ENCODE measurements around the gene PABPC4L.
"Not testable (repeated sequence)": the region's sequence is repeated elsewhere in the genome, so short reads cannot be mapped to it uniquely, and the experiment has no call there.

The PABPC4L gene

GRCh38 chr4:134201216-134202161, at the start of gene PABPC4L:
PABPC4L (minus strand) TSS chr4:134201789; CDS start chr4:134201019, 770 bp downstream.
- peaks cover 5% of the 10 kb centered on the region for H3K9me3 Mint-ChIP-seq
- no peak for DNase-seq (ENCODE audit: low spot score in 2 of 2)
- no peak within 1 kb of the TSS for H3K27ac Mint-ChIP-seq
- no peaks in the 10 kb centered on the region for H3K27me3 Mint-ChIP-seq
- H3K4me3 Mint-ChIP-seq: no peak within 1 kb of the TSS
- no peaks in the 10 kb centered on the region for H3K36me3 Mint-ChIP-seq
- ATAC-seq (ENCODE audit: low read depth): no peak
- no peaks in the 10 kb centered on the region for H3K4me1 Mint-ChIP-seq

GRCh38 chr4:134251322-134251721, 49.7 kb upstream of the PABPC4L start:
- H3K4me3 Mint-ChIP-seq: no peak overlapping the region
- no peaks in the 10 kb centered on the region for H3K27me3 Mint-ChIP-seq
- no peaks in the 10 kb centered on the region for H3K36me3 Mint-ChIP-seq
- no peak overlapping the region for H3K27ac Mint-ChIP-seq
- no peaks in the 10 kb centered on the region for H3K4me1 Mint-ChIP-seq
- peaks cover 9% of the 10 kb centered on the region for H3K9me3 Mint-ChIP-seq
- ATAC-seq (ENCODE audit: low read depth) (no peak), DNase-seq (ENCODE audit: low spot score in 2 of 2) (no peak)

- H3K9me3 Mint-ChIP-seq: peaks cover 4% of the 10 kb centered on the region
- no peaks in the 10 kb centered on the region for H3K4me1 Mint-ChIP-seq
Observed at GRCh38 chr4:134243742-134244713, 42.4 kb upstream of the PABPC4L start.

GRCh38 chr4:134219043-134219442, 17.5 kb upstream of the PABPC4L start:
- DNase-seq (ENCODE audit: low spot score in 2 of 2) (no peak), ATAC-seq (ENCODE audit: low read depth) (no peak)
- Mint-ChIP-seq H3K9me3 (peaks cover 7% of the 10 kb centered on the region), H3K27me3 (no peaks in the 10 kb centered on the region), H3K4me1 (no peaks in the 10 kb centered on the region), H3K27ac (no peak overlapping the region), H3K36me3 (no peaks in the 10 kb centered on the region), H3K4me3 (no peak overlapping the region)

More at GRCh38 chr4:134243742-134244713, 42.4 kb upstream of the PABPC4L start:
- Mint-ChIP-seq H3K36me3 (no peaks in the 10 kb centered on the region), H3K4me3 (no peak overlapping the region), H3K27me3 (no peaks in the 10 kb centered on the region), H3K27ac (no peak overlapping the region)
- no peak for DNase-seq (ENCODE audit: low spot score in 2 of 2)
- no peak for ATAC-seq (ENCODE audit: low read depth)

- ATAC-seq (ENCODE audit: low read depth) (no peak), DNase-seq (ENCODE audit: low spot score in 2 of 2) (no peak)
- Mint-ChIP-seq H3K4me3 (no peak overlapping the region), H3K27me3 (no peaks in the 10 kb centered on the region), H3K36me3 (no peaks in the 10 kb centered on the region), H3K4me1 (no peaks in the 10 kb centered on the region), H3K9me3 (peaks cover 7% of the 10 kb centered on the region), H3K27ac (no peak overlapping the region)
Observed at GRCh38 chr4:134216411-134216810, 14.8 kb upstream of the PABPC4L start.

DNA sequence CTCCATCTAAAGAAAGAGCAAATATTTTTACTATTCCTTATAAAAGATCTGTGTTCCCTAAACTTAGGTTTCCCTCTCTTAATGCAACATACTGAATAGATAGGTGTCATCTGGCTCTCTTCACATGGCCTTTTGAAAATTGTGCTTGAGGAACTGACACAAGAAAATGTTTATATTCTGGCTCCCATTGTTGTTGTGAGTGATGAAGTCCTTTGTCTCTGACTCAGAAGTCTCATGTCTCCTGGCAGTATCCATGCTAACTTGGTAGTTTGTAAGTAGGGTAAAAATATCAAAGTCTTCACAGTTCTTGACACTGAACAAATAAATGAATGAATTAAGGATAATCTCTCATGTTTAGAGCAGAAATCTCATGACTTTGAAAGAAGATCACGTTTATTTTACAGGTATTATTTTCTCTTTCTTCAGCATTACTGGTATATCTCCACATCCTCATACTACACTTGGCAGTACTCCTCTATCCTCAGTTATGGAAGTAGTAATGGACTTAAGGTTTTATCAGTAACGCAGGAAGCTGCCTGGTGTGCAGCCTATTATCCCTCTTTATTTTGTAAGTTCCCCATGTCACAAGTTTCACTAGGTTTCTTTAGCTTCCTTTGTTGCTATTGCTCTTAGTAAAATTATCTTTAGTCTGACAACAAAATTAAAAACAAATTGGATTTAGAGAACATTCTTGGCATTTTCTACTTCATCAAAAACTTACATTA, 14.2 kb upstream of the PABPC4L start:
- H3K27me3 Mint-ChIP-seq: no peaks in the 10 kb centered on the region

GRCh38 chr4:134207955-134208354, 6.4 kb upstream of the PABPC4L start:
- H3K4me3 Mint-ChIP-seq; ATAC-seq (ENCODE audit: low read depth); H3K36me3 Mint-ChIP-seq; H3K4me1 Mint-ChIP-seq; H3K9me3 Mint-ChIP-seq; DNase-seq (ENCODE audit: low spot score in 2 of 2); H3K27ac Mint-ChIP-seq; H3K27me3 Mint-ChIP-seq: not testable (repeated sequence)

More for the DNA sequence above, 14.2 kb upstream of the PABPC4L start:
- H3K27ac Mint-ChIP-seq: no peak overlapping the region
- DNase-seq (ENCODE audit: low spot score in 2 of 2) (no peak), ATAC-seq (ENCODE audit: low read depth) (no peak)
- no peaks in the 10 kb centered on the region for H3K36me3 Mint-ChIP-seq
- peaks cover 7% of the 10 kb centered on the region for H3K9me3 Mint-ChIP-seq
- H3K4me1 Mint-ChIP-seq: no peaks in the 10 kb centered on the region
- no peak overlapping the region for H3K4me3 Mint-ChIP-seq

GRCh38 chr4:134202166-134202956, 772 bp upstream of the PABPC4L start:
- peaks cover 5% of the 10 kb centered on the region for H3K9me3 Mint-ChIP-seq
- DNase-seq (ENCODE audit: low spot score in 2 of 2) (no peak), ATAC-seq (ENCODE audit: low read depth) (no peak)
- no peak overlapping the region for H3K4me3 Mint-ChIP-seq
- no peak overlapping the region for H3K27ac Mint-ChIP-seq
- no peaks in the 10 kb centered on the region for H3K27me3 Mint-ChIP-seq
- no peaks in the 10 kb centered on the region for H3K4me1 Mint-ChIP-seq
- H3K36me3 Mint-ChIP-seq: no peaks in the 10 kb centered on the region

DNA sequence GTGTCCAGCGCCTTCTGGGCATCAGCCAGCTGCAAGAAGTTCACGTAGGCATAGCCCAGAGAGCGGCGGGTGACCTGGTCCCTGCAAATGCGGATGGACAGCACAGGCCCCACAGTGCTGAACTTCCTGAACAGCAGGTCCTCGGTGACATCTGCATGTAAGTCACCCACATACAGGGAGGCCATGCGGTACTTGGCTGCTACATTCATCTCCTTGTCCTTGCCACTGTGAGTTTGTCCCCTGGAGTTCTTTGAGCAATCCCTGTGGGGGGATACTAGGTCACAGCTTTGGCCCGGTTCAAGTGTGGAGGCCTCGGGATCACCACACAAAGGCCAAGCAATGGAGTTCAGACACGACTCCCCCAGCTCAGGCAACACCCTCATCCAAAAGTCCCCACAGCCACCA, 776 bp downstream of the PABPC4L start:
- Mint-ChIP-seq H3K4me3 (no peak overlapping the region), H3K27ac (no peak overlapping the region), H3K36me3 (no peaks in the 10 kb centered on the region), H3K4me1 (no peaks in the 10 kb centered on the region), H3K9me3 (peaks cover 5% of the 10 kb centered on the region), H3K27me3 (no peaks in the 10 kb centered on the region)
- DNase-seq (ENCODE audit: low spot score in 2 of 2) (no peak), ATAC-seq (ENCODE audit: low read depth) (no peak)

DNA sequence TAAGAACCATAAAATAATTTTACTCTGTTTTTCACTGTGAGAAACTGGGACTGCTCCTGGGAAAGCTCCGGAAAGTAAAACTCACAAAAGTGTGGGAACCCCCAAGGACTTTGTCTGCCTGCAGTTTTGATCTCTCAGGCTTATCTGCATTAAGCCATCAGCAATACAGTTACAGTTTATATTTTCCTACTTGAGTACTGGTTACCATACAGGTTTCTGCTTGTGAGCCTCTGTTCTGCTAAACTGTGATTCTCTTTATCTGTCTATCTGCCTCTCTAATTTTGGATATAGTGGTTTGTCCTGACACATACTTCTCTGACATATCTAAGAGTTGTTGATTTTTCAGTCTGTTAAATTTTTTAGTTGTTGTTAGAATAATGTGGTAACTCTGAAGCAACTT, 11.6 kb downstream of the PABPC4L start:
- ATAC-seq (ENCODE audit: low read depth) (no peak), DNase-seq (ENCODE audit: low spot score in 2 of 2) (no peak)
- H3K9me3 Mint-ChIP-seq: peaks cover 15% of the 10 kb centered on the region
- H3K36me3 Mint-ChIP-seq: no peaks in the 10 kb centered on the region
- no peak overlapping the region for H3K4me3 Mint-ChIP-seq
- H3K27me3 Mint-ChIP-seq: no peaks in the 10 kb centered on the region
- no peaks in the 10 kb centered on the region for H3K4me1 Mint-ChIP-seq
- H3K27ac Mint-ChIP-seq: no peak overlapping the region

DNA sequence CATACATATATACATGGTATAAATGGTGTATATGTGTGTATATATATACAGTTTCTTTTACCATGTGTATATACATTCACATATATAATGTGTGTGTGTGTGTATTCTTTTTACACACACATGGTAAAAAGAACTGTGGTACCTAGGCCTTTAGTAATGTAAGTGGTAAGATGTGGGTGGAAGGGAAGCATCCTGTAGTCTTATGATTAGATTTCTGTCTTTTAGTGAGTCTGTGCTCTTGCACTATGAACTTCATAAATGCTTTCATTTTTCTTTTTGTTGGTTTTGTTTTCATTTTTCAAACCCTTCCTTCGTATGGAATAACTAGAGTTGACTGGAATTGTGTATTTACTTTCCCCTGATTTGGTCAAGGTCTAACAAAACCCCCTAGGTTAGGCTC, 12.1 kb downstream of the PABPC4L start:
- H3K9me3 Mint-ChIP-seq: peaks cover 15% of the 10 kb centered on the region

DNA sequence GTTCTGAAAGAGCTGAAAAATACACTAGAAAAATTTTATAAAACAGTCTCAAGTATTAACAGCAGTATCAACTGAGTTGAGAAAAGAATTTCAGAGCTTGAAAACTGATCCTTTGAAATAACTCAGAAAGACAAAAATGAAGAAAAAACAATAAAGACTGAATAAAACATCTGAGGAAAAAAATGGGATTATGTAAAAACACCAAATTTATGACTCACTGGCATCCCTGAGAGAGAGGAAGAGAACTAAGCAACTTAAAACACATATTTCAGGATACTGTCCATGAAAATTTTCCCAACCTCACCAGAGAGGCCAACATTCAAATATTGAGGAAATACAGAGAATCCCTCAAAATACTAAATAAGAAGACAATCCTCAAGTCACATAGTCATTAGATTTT, 22.9 kb downstream of the PABPC4L start:
- no peak for DNase-seq (ENCODE audit: low spot score in 2 of 2)
- H3K9me3 Mint-ChIP-seq: peaks cover 7% of the 10 kb centered on the region
- no peaks in the 10 kb centered on the region for H3K36me3 Mint-ChIP-seq
- no peaks in the 10 kb centered on the region for H3K4me1 Mint-ChIP-seq
- H3K27me3 Mint-ChIP-seq: no peaks in the 10 kb centered on the region
- ATAC-seq (ENCODE audit: low read depth): no peak
- no peak overlapping the region for H3K4me3 Mint-ChIP-seq
- no peak overlapping the region for H3K27ac Mint-ChIP-seq

More for the DNA sequence above, 12.1 kb downstream of the PABPC4L start:
- no peak overlapping the region for H3K27ac Mint-ChIP-seq
- DNase-seq (ENCODE audit: low spot score in 2 of 2): no peak
- H3K27me3 Mint-ChIP-seq: no peaks in the 10 kb centered on the region
- no peak overlapping the region for H3K4me3 Mint-ChIP-seq
- no peak for ATAC-seq (ENCODE audit: low read depth)
- no peaks in the 10 kb centered on the region for H3K4me1 Mint-ChIP-seq
- no peaks in the 10 kb centered on the region for H3K36me3 Mint-ChIP-seq

- H3K4me1 Mint-ChIP-seq: no peaks in the 10 kb centered on the region
- H3K4me3 Mint-ChIP-seq: no peak overlapping the region
- ATAC-seq (ENCODE audit: low read depth): no peak
Observed at GRCh38 chr4:134174271-134174670, 27.3 kb downstream of the PABPC4L start.

More at GRCh38 chr4:134174271-134174670, 27.3 kb downstream of the PABPC4L start:
- H3K9me3 Mint-ChIP-seq: peaks cover 6% of the 10 kb centered on the region
- no peak overlapping the region for H3K27ac Mint-ChIP-seq
- DNase-seq (ENCODE audit: low spot score in 2 of 2): no peak
- no peaks in the 10 kb centered on the region for H3K27me3 Mint-ChIP-seq
- no peaks in the 10 kb centered on the region for H3K36me3 Mint-ChIP-seq

Data from memory B cell (primary cell).